Lower leg skin (tissue), 3 donors: ENCODE measurements around the gene PHTF1.

Experiments used
- POLR2A ChIP-seq, 2 donors: fragments of 450-650 bp; IDR thresholded peaks; one replicate each; pipeline ENCODE4 v1.6.1; 2016 to 2017; ENCODE audit warnings: antibody characterized with exemption in 2 of 2, mild to moderate bottlenecking in 1 of 2, moderate library complexity in 1 of 2
- TF ChIP-seq, protein P1 (sequence below), 3 donors: fragments of 450-650 bp; IDR thresholded peaks; one replicate each; pipeline ENCODE4 v1.5.1; 2016; ENCODE audit warnings: antibody characterized with exemption in 3 of 3, mild to moderate bottlenecking in 3 of 3, moderate library complexity in 2 of 3

GRCh38 chr1:113683384-113684152 lies 75.7 kb downstream of the PHTF1 start:
- TF ChIP-seq POLR2A (IDR thresholded peaks at IDR 0.05): no peak
- TF ChIP-seq, protein P1, sequence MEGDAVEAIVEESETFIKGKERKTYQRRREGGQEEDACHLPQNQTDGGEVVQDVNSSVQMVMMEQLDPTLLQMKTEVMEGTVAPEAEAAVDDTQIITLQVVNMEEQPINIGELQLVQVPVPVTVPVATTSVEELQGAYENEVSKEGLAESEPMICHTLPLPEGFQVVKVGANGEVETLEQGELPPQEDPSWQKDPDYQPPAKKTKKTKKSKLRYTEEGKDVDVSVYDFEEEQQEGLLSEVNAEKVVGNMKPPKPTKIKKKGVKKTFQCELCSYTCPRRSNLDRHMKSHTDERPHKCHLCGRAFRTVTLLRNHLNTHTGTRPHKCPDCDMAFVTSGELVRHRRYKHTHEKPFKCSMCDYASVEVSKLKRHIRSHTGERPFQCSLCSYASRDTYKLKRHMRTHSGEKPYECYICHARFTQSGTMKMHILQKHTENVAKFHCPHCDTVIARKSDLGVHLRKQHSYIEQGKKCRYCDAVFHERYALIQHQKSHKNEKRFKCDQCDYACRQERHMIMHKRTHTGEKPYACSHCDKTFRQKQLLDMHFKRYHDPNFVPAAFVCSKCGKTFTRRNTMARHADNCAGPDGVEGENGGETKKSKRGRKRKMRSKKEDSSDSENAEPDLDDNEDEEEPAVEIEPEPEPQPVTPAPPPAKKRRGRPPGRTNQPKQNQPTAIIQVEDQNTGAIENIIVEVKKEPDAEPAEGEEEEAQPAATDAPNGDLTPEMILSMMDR (IDR thresholded peaks at IDR 0.05): no peak
